NCI-H1105 treated with DMSO at 0.1 percent for 48 hours (cell line): Measurements from ENCODE around the gene RNF157.
"Not testable (repeated sequence)": the region's sequence is repeated elsewhere in the genome, so short reads cannot be mapped to it uniquely, and the experiment has no call there.

Experiments used
- DNase-seq: peaks from one replicate; lab custom pipeline; 2025; lab: John Stamatoyannopoulos, UW

RNF157 gene

GRCh38 chr17:76270127-76270592 lies 29.9 kb upstream of the RNF157 start:
- no peak for DNase-seq

GRCh38 chr17:76268991-76269981 lies 29.0 kb upstream of the RNF157 start:
- no peak for DNase-seq

GRCh38 chr17:76268015-76268749 lies 27.9 kb upstream of the RNF157 start:
- no peak for DNase-seq

GRCh38 chr17:76267581-76268001 lies 27.3 kb upstream of the RNF157 start:
- not testable (repeated sequence) for DNase-seq

- DNase-seq: no peak
Observed at GRCh38 chr17:76267051-76267576, 26.8 kb upstream of the RNF157 start.

GRCh38 chr17:76266244-76266938 lies 26.1 kb upstream of the RNF157 start:
- no peak for DNase-seq

- peak; percentile 25 for DNase-seq
Observed at GRCh38 chr17:76265624-76266243, 25.4 kb upstream of the RNF157 start.

- peak; percentile 97 for DNase-seq
Observed at GRCh38 chr17:76264755-76265623, 24.7 kb upstream of the RNF157 start, which contains the start of gene UBALD2. TSS of gene UBALD2 (plus strand) at chr17:76265348. CDS start at chr17:76265506, 158 bp downstream.

GRCh38 chr17:76264425-76264754 lies 24.1 kb upstream of the RNF157 start:
- no peak for DNase-seq

- no peak for DNase-seq
Observed at GRCh38 chr17:76263896-76264295, 23.6 kb upstream of the RNF157 start.

- DNase-seq: no peak
Observed at GRCh38 chr17:76262732-76263344, 22.5 kb upstream of the RNF157 start.

- DNase-seq: no peak
Observed at GRCh38 chr17:76261421-76262215, 21.3 kb upstream of the RNF157 start.

GRCh38 chr17:76260669-76261068 lies 20.4 kb upstream of the RNF157 start:
- no peak for DNase-seq

GRCh38 chr17:76260220-76260619 lies 19.9 kb upstream of the RNF157 start:
- no peak for DNase-seq

- DNase-seq: not testable (repeated sequence)
Observed at GRCh38 chr17:76256430-76257050, 16.2 kb upstream of the RNF157 start.

- no peak for DNase-seq
Observed at GRCh38 chr17:76255801-76256429, 15.6 kb upstream of the RNF157 start.

- DNase-seq: no peak
Observed at GRCh38 chr17:76254275-76254674, 14.0 kb upstream of the RNF157 start.

- DNase-seq: no peak
Observed at GRCh38 chr17:76253841-76254240, 13.5 kb upstream of the RNF157 start.
